ENCODE results near the gene PPM1E. TPM values are rescaled to one million over a fixed set of nuclear protein-coding genes. Genes with fewer than 3 reads are reported as not detected.

PPM1E gene
- total RNA-seq, 1 experiment from 2014 or later: 7.1 TPM

DNA sequence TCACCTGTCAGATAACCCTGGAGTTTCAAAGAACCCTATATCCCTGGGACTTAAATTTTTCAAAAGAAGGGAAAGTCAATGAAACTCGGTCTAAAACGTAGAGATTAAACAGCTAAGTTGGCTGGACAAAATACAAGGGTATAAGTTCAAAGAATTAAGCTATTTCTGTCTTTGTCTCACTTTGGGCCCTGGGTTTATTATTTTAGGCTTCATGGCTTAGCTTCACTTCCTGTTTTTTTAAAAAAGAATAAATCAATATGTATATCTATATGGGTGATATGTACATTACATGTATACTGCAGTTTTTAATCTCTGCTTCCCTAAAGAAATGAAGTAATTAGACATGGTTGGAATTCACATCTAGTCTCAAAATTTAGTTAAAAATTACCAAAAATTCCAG is 218.7 kb downstream of the PPM1E start:
- H3K56ac ChIP-seq (ENCODE audit: insufficient read length, low read depth, low read length): no peak overlapping the region
- H3K9me3 Mint-ChIP-seq: no peaks in the 10 kb centered on the region

More for the DNA sequence above, 218.7 kb downstream of the PPM1E start:
- Mint-ChIP-seq H3K27me3 (ENCODE audit: low read depth) (no peaks in the 10 kb centered on the region), H3K4me1 (peaks cover 6 to 9% of the 10 kb centered on the region in 2 experiments), H3K36me3 (ENCODE audit: insufficient read depth in 1 of 3, low read depth in 3 of 3) (no peaks in the 10 kb centered on the region), H3K4me3 (no peak overlapping the region), H3K27ac (no peak overlapping the region)
- Histone ChIP-seq H2AK5ac (ENCODE audit: insufficient read length, low read length) (no peak overlapping the region), H4K20me1 (ENCODE audit: control insufficient read depth, insufficient read depth, insufficient read length) (no peaks in the 10 kb centered on the region), H3K79me1 (ENCODE audit: insufficient read depth, low read depth, low read length, poor library complexity, severe bottlenecking) (no peaks in the 10 kb centered on the region), H3K27ac (ENCODE audit: insufficient read length, low read depth, low read length) (no peak overlapping the region), H3K9me3 (ENCODE audit: control insufficient read depth, low read depth, low read length) (no peaks in the 10 kb centered on the region), H4K5ac (ENCODE audit: insufficient read length, low read depth, low read length) (no peak overlapping the region), H3K27me3 (ENCODE audit: insufficient read depth, low read length) (no peaks in the 10 kb centered on the region), H3K23ac (ENCODE audit: insufficient read length, low read depth, low read length) (no peak overlapping the region), H4K8ac (replicated peaks; ENCODE audit: insufficient read length, low read depth, low read length) (no peak overlapping the region), H2BK120ac (ENCODE audit: low read depth, low read length, poor library complexity, severe bottlenecking) (no peak overlapping the region), H3K4me2 (ENCODE audit: insufficient read depth, insufficient read length, low read length) (no peak overlapping the region), H3T11ph (ENCODE audit: low read length) (no peak overlapping the region), H2BK15ac (ENCODE audit: low read depth, low read length) (no peak overlapping the region), H4K91ac (ENCODE audit: insufficient read length, low read depth, low read length) (no peak overlapping the region), H2BK20ac (ENCODE audit: low read depth, low read length, poor library complexity, severe bottlenecking) (no peak overlapping the region), H3K4ac (ENCODE audit: low read depth, low read length) (no peak overlapping the region), H2BK12ac (ENCODE audit: insufficient read length, low read depth, low read length) (no peak overlapping the region), H2AFZ (ENCODE audit: low read length) (no peak overlapping the region), H3K14ac (ENCODE audit: insufficient read depth, low read length) (no peak overlapping the region), H2BK5ac (ENCODE audit: insufficient read length, low read length) (no peak overlapping the region), H3K18ac (ENCODE audit: insufficient read length, low read depth, low read length) (no peak overlapping the region), H3K4me1 (ENCODE audit: insufficient read depth, low read length) (no peaks in the 10 kb centered on the region; the same call in 1 of the 2 replicates), H3K9ac (ENCODE audit: extremely low read depth, insufficient read length, low read length) (no peak overlapping the region), H3K23me2 (ENCODE audit: insufficient read length, low read depth, low read length, poor library complexity, severe bottlenecking) (no peaks in the 10 kb centered on the region), H3K79me2 (ENCODE audit: insufficient read depth, low read length) (no peaks in the 10 kb centered on the region)
- DNase-seq: no peak
- TF ChIP-seq, protein P1, sequence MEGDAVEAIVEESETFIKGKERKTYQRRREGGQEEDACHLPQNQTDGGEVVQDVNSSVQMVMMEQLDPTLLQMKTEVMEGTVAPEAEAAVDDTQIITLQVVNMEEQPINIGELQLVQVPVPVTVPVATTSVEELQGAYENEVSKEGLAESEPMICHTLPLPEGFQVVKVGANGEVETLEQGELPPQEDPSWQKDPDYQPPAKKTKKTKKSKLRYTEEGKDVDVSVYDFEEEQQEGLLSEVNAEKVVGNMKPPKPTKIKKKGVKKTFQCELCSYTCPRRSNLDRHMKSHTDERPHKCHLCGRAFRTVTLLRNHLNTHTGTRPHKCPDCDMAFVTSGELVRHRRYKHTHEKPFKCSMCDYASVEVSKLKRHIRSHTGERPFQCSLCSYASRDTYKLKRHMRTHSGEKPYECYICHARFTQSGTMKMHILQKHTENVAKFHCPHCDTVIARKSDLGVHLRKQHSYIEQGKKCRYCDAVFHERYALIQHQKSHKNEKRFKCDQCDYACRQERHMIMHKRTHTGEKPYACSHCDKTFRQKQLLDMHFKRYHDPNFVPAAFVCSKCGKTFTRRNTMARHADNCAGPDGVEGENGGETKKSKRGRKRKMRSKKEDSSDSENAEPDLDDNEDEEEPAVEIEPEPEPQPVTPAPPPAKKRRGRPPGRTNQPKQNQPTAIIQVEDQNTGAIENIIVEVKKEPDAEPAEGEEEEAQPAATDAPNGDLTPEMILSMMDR (conservative IDR thresholded peaks at IDR 0.05): no peak
- WGBS (ENCODE audit: extremely low coverage, insufficient read length, low lambda C conversion rate): no CpG with 5 or more reads among the region's 2 CpGs

All from H9 (cell line).